Hematopoietic multipotent progenitor cell treated with erythropoietin and hydrocortisone succinate and interleukin-3 and kit ligand, for 15 days (in vitro differentiated cells): ENCODE measurements around the gene CDH12.
"Not testable (repeated sequence)": the region's sequence is repeated elsewhere in the genome, so short reads cannot be mapped to it uniquely, and the experiment has no call there.

Experiments
- DNase-seq: peaks from one replicate; pipeline ENCODE4 v3.0.0-alpha.2; 2015; ENCODE audit warnings: low spot score

Gene CDH12

DNA sequence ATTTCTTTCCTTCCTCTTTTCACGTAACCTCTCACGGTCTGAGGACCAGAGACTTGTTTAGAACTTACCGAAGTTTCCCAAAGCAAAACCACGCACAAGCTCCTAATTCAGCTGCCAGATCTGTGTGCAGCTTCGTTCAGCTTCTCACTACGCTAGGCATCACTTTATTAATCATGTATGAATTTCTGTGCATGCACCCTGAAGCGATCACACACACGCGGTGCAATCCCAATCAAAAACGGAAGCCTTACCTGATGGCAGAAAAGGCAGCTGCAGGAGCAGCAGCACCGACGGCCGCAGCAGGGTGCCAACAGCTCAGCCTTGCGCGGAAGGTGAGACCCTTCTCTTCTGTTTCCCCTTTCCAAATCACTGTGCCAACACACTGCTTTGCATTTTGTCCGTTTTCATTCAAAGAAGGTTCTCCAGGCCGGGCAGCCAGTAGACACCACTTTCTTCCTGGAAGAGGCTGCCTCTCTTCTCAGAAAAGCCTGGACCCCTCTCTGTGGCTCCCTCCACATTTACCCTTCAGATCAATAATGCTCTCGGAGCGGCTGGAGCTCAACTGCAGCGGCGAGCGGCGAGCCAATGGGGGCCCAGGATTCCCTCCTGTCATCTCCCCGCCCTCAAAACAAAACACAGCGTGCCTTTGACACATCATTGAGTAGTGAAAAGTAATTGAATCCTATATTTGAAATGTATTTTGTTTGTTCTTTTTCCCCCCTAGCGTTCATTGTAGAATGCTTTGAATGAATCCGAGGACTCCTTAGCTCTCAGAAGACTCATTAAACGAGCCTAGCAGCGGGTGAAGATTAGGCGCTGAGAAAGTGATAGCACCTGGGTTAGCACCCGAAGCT lies at the start of gene CDH12:
Gene CDH12 (minus strand): TSS at position 538 of the 854 bp plus-strand sequence.
- DNase-seq = no peak

DNA sequence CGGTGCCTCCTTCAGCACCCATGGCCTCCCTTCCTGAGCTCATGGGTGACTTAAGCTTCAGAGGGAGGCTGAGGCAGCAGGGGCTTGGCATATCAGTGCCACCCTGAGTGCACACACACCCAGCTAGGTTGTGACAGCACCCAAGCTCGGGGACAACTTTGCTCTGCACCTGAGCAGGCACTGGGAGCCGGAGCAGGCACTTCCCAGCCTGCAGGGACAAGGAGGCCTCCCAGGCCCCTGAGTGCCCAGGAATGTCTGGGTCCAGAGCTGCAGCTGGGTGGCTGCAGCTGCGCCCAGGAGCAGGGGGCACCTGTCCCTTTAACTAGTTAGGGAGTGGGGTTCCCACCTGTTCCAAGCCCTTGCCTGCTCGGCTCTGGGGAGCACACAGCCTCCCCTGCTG lies 48.7 kb upstream of the CDH12 start:
- no peak for DNase-seq

DNA sequence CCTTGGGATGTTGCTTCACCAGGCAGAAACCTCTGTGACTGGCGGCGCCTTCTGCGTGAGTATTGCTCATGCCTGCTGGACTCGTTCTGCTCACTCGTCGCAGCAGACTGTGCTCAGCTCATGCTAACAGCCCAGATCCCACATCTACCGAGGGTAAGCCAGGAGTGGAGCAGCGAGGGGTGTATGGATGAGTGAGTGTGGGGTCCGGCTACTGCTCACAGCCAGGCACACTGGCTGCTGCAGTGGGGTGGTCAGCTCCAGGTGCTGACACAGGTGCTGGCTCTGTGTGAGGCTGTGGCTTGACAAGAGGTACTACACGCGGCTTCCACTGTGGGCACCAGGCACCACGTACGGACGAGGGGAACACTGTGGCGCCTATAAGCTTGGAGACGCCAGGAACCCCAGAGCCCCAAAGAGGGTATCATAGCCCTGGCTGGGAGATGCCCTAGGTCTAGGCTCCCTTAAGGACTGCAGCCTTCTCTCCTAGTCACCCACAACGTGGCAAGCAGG lies 47.7 kb upstream of the CDH12 start:
- DNase-seq = no peak

DNA sequence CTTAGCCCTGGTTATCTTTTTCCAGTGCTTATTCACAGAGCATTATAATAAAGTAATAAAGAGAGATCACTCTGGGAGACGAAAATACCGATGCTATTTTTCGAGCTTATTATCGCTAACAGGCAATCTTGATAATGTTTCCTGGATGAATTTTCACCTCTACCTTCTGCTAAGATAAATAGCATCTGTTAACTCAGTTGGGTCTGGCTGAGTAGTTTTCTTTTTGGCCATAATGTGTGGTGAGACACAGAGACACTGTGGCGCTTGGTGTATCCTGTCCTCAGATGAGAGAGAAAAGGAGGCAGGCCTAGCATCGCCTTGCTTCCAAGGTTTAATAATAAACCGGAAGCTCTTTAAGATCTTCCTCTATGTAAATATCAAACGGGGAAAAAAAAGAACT lies 46.2 kb upstream of the CDH12 start:
- no peak for DNase-seq

DNA sequence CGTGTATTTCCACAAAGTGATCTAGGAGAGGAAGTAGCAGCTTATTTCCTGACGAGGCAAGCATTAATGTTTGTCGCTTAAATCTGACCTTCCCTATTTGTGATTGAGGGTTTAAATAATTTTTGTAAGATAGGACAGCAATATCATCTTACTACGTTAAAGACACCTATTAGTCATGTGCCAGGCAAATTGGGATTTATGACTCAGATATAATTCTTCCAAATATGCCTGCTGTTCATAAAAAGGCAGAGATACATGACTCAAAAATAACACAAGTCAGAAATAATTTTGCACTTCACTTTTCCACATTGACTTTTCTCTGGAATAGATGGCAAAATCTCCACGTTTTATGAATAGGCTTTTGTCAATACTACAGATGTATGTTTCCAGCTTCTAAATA lies 43.0 kb upstream of the CDH12 start:
- no peak for DNase-seq

DNA sequence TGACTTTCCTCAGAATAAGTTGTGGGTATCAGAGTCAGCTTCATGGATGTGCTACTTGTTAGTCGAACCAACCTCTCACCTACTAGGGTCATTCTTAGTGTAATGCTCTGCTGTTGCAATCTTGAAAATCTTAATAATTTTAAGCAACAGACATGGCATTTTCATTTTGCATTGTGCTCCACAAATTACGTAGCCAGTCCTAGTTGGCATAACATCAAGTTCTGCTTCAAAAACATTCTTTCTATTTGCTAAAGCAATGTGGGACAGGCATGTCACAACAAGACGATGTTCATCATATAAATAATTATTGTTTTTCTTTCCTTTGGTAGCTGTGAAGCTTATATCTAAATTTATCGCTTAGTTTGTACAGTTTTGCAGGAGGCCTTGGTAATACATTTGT lies 39.3 kb upstream of the CDH12 start:
- no peak for DNase-seq

DNA sequence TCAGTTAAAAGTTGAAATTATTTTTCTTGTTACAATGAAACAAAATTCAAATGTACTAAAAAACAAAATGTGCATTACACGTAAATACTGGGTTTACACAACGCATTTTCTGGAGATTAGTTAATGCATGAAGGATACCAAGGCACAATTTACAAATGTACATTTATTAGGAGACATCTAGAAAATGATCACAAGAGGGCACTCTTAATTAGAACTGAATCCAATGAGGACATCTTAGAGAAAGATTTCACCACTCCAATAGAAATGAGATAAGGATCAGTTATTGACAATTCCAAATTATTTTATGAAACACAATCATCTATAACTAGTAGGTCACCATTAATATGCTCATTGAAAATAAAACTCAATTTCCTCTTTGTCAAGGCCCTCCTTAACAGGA lies 36.6 kb upstream of the CDH12 start:
- no peak for DNase-seq

DNA sequence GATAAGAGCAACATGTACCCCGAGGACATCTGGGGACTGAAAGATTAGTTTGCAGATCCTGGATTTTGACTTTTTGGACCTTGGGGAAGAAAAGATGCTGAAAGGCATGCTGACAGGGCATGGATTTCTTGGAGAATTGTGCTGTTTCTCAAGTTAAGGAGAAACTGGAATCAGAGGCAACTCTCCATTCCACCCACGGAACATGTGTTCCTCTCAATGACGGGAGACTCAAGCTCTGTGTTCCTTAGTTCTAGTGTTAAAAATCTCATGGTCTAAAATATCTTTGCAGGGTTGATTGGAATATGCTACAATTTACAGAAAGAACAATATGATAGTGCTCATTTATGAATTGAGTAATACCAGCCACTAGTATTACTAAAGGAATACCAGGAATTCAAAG lies 34.4 kb upstream of the CDH12 start:
- no peak for DNase-seq

DNA sequence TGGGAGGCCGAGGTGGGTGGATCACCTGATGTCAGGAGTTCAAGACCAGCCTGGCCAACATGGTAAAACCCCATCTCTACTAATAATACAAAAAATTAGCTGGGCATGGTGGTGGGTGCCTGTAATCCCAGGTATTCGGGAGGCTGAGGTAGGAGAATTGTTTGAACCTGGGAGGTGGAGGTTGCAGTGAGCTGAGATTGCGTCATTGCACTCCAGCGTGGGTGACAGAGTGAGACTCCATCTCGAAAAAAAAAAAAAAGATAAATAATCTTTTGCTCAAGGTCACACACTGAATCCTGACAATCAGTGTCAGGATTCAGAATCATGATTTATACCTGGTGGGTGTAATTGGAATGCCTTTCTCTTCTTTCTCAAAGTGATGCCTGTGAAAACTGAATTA lies 5.8 kb upstream of the CDH12 start:
- DNase-seq = not testable (repeated sequence)

DNA sequence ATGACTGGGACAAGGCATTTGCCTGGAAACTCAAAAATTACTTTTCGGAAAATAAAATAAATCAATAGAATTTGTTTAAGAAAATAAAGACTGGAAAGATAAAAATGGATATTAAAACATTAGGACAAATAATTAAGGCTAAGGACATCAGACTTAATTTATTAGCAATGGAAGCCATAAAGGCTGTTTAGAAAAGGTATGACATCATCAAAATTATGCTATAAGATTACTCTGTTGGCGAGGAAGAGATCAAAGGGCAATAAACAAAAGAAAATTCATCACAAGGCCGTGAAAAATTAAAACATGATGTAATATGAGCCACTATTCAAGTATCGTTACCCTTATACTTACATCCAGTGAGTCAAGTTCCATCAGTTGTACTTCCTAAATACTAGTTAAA lies 2.7 kb upstream of the CDH12 start:
- DNase-seq = no peak

DNA sequence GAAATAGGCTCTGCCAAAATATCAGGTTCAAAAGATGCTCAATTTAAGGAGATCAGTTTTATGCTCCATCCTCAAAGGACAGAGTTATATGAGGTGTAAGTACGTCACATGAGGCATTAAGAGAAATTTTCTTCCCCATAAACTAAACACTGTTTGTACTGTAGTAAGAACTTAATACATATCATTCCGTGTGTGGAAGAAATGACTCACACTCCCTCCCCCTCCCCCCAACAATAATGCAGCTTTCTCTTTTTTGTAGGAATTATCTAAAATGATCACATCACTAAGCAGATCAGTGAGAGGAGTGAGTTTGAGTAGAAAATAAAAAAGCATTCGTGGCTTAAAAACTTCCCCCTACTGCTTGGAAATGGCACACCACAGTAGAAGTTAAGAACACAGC lies 2.2 kb downstream of the CDH12 start:
- no peak for DNase-seq

DNA sequence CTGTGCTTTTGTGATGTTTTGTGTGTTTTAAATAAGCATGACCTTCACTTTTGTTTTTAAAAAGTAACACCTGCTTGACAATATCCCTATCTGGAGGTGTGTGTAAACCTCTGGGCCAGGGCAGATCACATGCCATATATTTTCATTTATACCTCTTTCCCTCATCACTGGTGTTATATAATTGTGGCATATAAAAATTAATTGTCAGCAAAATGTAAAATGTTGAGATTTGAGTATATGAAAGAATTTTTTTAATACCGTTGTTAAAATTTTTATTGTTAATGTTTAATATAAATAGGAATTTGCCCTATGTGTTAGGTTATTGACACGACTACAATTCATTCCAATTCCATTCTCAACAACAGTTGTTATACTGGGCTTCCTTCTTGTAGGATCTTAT lies 6.5 kb downstream of the CDH12 start:
- no peak for DNase-seq

DNA sequence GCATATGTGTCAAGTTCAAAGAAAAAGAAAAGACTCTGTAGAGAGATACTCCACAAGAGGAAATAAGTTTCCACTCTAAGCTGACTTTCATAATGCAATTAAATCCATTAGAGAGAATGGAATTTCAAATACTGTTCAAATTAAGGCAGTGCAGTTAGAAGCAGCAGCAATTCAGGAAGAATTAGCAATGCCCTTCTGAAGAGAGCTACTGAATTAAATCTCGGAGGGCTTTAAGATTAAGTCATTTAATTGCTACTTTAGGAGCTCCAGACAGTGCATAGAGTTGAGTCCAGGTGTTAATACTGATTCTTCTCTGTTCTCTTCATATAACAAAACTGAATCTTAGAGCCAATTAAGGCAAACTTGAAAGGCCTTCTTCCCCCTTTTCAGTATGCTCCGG lies 8.5 kb downstream of the CDH12 start:
- DNase-seq = no peak

DNA sequence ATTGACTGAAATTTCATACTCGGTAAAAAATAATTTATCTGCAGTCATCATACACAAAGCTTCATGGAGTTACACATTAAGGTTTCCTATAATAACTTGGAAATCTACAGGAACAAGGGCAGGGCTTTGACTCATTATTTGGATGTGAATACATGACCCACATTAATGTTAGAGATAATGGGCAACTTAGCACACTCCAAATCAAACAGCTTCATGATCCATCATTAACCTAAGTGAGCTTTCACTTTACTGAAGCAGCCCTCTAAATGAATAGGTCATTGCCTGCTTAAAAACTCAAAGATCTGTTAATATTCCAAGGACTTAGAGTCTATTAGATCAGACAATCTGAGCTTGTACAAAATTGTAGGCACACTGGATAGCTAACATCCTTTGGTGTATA lies 9.0 kb downstream of the CDH12 start:
- DNase-seq = no peak

DNA sequence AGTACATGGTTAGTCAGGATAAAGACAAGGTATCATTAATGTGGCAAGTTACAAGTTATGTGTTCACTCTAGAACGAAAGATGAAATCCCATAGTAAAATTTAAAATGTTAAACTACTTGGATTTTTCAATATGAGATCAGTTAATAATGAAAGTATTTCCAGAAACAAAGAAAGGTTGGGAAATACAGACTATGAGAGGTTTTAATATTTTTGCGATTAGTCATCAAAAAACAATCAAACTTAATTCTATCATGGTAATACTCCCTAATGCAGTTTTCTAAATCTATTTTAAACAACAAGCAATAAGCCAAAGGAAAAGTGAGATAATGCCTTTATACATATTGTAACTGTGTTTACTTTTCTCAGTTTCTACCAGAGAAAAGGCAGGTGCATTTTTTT lies 10.6 kb downstream of the CDH12 start:
- no peak for DNase-seq

DNA sequence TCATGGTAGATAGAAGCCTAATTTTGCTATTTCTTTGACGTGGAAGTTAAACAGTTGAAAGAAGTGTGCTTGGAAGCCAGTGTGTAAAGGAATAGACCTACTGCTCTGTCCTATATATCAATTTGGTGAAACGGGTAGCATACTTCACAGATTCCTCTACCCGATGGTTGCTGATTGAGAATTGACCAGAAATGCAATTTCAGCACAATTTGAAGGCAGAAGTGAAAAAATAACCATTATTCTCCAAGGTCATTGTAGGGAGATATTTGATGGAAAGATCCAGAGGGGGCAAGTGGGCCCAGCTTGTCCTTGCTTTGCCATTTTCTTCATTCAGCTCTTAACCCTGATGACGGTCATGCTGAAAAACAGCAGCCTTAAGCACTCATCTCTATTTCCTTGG lies 15.3 kb downstream of the CDH12 start:
- no peak for DNase-seq

DNA sequence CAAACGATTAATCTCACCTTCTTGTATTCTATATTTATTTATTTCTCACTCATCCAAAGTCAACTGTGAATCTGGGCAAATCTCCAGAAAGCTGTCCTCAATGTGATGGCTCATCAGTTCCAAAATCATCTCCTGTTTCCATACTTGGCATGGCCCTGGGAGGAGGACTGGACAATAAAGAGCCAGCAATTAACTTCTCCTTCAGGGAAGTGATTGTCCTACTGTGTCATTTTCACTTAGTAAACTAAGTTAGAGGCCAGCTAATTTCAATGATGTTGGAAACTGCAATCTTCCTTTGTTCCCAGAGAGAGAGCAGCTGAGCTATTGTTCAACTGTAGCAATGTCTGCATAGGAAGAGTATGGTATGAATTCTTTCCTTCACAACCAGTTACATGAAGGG lies 17.5 kb downstream of the CDH12 start:
- no peak for DNase-seq

DNA sequence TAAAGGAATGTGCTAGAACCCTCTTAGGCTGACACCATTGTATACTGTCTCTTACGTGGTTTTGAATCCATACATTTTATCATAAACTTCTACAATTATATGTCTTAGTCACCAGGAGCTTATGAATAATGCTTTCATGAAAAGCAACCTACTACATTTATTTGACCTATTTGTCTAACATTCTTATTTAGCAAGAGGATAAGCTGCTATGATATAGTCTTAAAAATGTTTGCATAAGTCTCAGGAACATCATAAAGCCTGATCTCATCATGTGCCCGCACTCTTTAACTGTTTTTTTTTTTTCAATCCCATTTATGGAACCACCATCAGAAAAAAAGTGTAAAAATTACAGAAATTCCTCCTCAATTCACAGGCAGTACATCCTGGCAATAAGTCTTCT lies 59.7 kb downstream of the CDH12 start:
- no peak for DNase-seq

DNA sequence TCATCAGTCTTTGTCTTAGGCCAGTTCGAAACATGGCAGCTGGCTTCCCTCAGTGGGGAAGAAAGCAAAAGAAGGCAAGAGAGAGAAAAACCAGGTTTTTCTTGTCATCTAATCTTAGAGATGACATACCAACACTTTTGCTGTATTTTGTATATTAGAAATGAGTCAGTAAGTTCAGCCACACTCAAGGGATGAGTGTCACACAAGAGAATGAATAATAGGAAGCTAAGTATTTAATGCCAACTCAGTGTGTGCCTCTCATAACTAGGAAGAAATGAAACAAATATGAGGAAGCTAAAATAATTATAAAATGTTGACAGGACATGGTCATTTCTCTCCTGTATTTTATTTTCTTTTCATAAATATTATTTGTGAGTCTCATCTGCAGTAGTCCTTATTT lies 65.3 kb downstream of the CDH12 start:
- DNase-seq = no peak

DNA sequence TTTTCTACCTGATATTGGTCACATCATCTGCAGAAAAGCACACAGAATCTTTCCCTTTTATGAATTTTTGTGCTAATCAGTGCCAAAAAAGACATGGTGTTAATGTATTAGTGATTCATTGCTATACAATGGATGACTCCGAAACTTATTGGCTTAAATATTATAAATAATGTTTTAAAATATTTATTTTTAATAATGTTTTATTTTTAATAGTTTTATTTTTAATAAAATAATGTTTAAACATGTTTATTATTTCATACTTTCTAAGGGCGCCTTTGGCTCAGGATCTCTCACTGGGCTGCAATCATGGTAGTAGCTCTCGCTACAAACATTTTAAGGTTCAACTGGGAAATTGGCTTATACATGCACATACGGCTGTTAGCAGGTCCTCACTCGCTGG lies 65.7 kb downstream of the CDH12 start:
- DNase-seq = no peak

DNA sequence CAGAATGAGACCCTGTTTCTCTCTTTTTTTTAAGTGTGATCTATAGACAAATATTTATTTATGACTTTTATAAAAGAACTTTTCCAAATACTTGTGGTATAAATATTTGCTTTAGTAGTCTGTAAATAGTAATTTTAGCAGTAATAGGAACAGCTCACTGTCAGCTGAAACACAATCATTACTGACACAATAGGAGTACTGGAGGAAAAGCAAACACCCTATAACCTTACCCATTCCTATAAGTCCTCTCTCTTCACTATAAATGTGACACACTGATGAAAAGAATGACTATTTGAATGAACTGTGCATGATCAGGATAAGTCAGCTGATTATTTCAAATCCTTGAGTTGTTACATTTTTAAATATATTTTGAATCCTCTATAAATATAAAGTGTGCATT lies 72.4 kb downstream of the CDH12 start:
- DNase-seq = no peak

DNA sequence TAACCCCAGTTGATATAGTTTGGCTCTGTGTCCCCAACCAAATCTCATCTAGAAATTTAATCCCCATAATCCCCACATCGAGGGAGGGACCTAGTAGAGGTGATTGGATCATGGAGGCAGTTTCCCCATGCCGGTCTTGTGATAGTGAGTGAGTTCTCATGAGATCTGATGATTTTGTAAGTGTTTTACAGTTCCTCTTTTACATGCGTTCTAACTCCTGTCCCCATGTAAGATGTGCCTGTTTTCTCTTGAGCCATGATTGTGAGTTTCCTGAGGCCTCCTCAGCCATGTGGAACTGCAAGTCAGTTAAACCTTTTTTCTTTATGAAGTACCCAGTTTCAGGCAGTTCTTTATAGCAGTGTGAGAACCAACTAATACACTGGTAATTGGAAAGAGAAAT lies 73.6 kb downstream of the CDH12 start:
- no peak for DNase-seq

DNA sequence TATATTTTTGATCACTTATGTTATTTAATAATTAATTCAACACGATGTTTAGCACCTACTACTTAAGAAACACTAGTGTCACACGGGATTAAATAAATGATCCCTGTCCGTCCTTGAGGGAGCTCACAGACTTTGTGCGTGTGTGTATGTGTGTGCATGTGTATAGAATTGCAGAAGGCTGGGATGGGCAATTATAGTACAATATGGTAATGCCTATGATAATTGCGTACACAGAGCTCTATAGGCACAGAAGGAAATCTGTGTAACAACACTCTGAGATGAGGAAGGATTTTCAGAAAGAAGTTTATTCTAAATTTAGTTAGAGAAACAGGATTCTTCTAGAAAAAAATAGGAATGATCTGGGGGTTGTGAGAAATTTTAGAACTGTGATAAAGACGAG lies 76.9 kb downstream of the CDH12 start:
- no peak for DNase-seq

DNA sequence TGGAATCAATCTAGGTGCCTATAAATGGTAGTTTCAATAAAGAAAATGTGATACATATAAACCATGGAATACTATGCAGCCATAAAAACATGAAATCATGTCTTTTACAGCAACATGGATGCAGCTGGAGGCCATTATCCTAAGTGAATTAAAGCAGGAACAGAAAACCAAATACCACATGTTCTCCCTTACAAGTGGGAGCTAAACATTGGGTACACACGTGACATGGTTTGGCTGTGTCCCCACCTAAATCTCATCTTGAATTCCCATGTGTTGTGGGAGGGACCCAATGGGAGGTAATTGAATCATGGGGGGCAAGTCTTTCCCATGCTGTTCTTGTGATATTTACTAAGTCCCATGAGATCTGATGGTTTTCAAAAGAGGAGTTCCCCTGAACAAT lies 78.9 kb downstream of the CDH12 start:
- DNase-seq = not testable (repeated sequence)
